ENCODE measurements around the gene TXNDC11. TPM values are rescaled to one million over a fixed set of nuclear protein-coding genes. Genes with fewer than 3 reads are reported as not detected.

The TXNDC11 gene
- total RNA-seq, 1 experiment from 2014 or later, result 17.6 TPM

- CTCF ChIA-PET, result no interaction called here
- H3K4me3 ChIP-seq (ENCODE audit: low read depth, low read length, poor library complexity, severe bottlenecking), result no peak overlapping the region
- no peaks in the 10 kb centered on the region for H3K36me3 ChIP-seq (ENCODE audit: insufficient read depth, low read length, poor library complexity, severe bottlenecking)
- no TSS peak for BruUV-seq (replicated peaks)
- POLR2A ChIA-PET (ENCODE audit: low non-redundant PET), result no interaction called here
- no peaks in the 10 kb centered on the region for H3K27me3 ChIP-seq (replicated peaks; ENCODE audit: insufficient read depth, low read depth, low read length, poor library complexity)
- intact Hi-C loops (cut with micrococcal nuclease; ENCODE audit: unreplicated experiment), result no loop called here
- H3K9me3 ChIP-seq (ENCODE audit: low read depth, low read length, poor library complexity, severe bottlenecking), result no peaks in the 10 kb centered on the region
- TF ChIP-seq EZH2 (IDR thresholded peaks at IDR 0.05; ENCODE audit: borderline replicate concordance, low read depth, low read length, poor library complexity, severe bottlenecking), result no peak
- TF ChIP-seq, protein P1, sequence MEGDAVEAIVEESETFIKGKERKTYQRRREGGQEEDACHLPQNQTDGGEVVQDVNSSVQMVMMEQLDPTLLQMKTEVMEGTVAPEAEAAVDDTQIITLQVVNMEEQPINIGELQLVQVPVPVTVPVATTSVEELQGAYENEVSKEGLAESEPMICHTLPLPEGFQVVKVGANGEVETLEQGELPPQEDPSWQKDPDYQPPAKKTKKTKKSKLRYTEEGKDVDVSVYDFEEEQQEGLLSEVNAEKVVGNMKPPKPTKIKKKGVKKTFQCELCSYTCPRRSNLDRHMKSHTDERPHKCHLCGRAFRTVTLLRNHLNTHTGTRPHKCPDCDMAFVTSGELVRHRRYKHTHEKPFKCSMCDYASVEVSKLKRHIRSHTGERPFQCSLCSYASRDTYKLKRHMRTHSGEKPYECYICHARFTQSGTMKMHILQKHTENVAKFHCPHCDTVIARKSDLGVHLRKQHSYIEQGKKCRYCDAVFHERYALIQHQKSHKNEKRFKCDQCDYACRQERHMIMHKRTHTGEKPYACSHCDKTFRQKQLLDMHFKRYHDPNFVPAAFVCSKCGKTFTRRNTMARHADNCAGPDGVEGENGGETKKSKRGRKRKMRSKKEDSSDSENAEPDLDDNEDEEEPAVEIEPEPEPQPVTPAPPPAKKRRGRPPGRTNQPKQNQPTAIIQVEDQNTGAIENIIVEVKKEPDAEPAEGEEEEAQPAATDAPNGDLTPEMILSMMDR (conservative IDR thresholded peaks at IDR 0.05; ENCODE audit: low read depth, low read length), result no peak
- no peaks in the 10 kb centered on the region for H3K4me1 ChIP-seq (ENCODE audit: insufficient read depth, low read length, poor library complexity, severe bottlenecking)
- DNase-seq (ENCODE audit: low spot score), result no peak
- H3K27ac ChIP-seq (ENCODE audit: low read depth, low read length, poor library complexity, severe bottlenecking), result no peak overlapping the region
Observed at GRCh38 chr16:11634312-11634711, 108.3 kb downstream of the TXNDC11 start.

GRCh38 chr16:11633113-11633512 is 109.5 kb downstream of the TXNDC11 start:
- no peak overlapping the region for H3K27ac ChIP-seq (ENCODE audit: low read depth, low read length, poor library complexity, severe bottlenecking)
- BruUV-seq (replicated peaks), result no TSS peak
- POLR2A ChIA-PET (ENCODE audit: low non-redundant PET), result no interaction called here

GRCh38 chr16:11632455-11632939 is 110.2 kb downstream of the TXNDC11 start:
- ChIA-PET POLR2A (ENCODE audit: low non-redundant PET) (no interaction called here), CTCF (interaction anchor here (0.6 kb wide), 1 partner anchor 82 kb away, joined by 3 read pairs; no protein-coding TSS in a partner anchor)
- no peaks in the 10 kb centered on the region for H3K27me3 ChIP-seq (replicated peaks; ENCODE audit: insufficient read depth, low read depth, low read length, poor library complexity)
- no peak overlapping the region for H3K4me3 ChIP-seq (ENCODE audit: low read depth, low read length, poor library complexity, severe bottlenecking)
- DNase-seq (ENCODE audit: low spot score), result no peak
- no TSS peak for BruUV-seq (replicated peaks)
- intact Hi-C loops (cut with micrococcal nuclease; ENCODE audit: unreplicated experiment), result no loop called here
- no peaks in the 10 kb centered on the region for H3K36me3 ChIP-seq (ENCODE audit: insufficient read depth, low read length, poor library complexity, severe bottlenecking)
- no peaks in the 10 kb centered on the region for H3K9me3 ChIP-seq (ENCODE audit: low read depth, low read length, poor library complexity, severe bottlenecking)
- H3K4me1 ChIP-seq (ENCODE audit: insufficient read depth, low read length, poor library complexity, severe bottlenecking), result no peaks in the 10 kb centered on the region
- TF ChIP-seq, protein P1 (conservative IDR thresholded peaks at IDR 0.05; ENCODE audit: low read depth, low read length), result no peak
- TF ChIP-seq EZH2 (IDR thresholded peaks at IDR 0.05; ENCODE audit: borderline replicate concordance, low read depth, low read length, poor library complexity, severe bottlenecking), result no peak
- no peak overlapping the region for H3K27ac ChIP-seq (ENCODE audit: low read depth, low read length, poor library complexity, severe bottlenecking)

More at GRCh38 chr16:11633113-11633512, 109.5 kb downstream of the TXNDC11 start:
- TF ChIP-seq, protein P1 (conservative IDR thresholded peaks at IDR 0.05; ENCODE audit: low read depth, low read length), result no peak
- no peak for TF ChIP-seq EZH2 (IDR thresholded peaks at IDR 0.05; ENCODE audit: borderline replicate concordance, low read depth, low read length, poor library complexity, severe bottlenecking)
- intact Hi-C loops (cut with micrococcal nuclease; ENCODE audit: unreplicated experiment), result no loop called here
- H3K36me3 ChIP-seq (ENCODE audit: insufficient read depth, low read length, poor library complexity, severe bottlenecking), result no peaks in the 10 kb centered on the region
- no peaks in the 10 kb centered on the region for H3K4me1 ChIP-seq (ENCODE audit: insufficient read depth, low read length, poor library complexity, severe bottlenecking)
- H3K9me3 ChIP-seq (ENCODE audit: low read depth, low read length, poor library complexity, severe bottlenecking), result no peaks in the 10 kb centered on the region
- CTCF ChIA-PET, result no interaction called here
- H3K27me3 ChIP-seq (replicated peaks; ENCODE audit: insufficient read depth, low read depth, low read length, poor library complexity), result no peaks in the 10 kb centered on the region
- DNase-seq (ENCODE audit: low spot score), result no peak
- no peak overlapping the region for H3K4me3 ChIP-seq (ENCODE audit: low read depth, low read length, poor library complexity, severe bottlenecking)
